ENCODE results near the gene EXOC4.

- TF ChIP-seq CTCF (IDR thresholded peaks at IDR 0.05), result no peak
- no peak for TF ChIP-seq POLR2A (IDR thresholded peaks at IDR 0.05)
These were observed 297.9 kb downstream of the EXOC4 start for GRCh38 chr7:133550811-133551210.

Data from sigmoid colon (tissue), 3 donors.